ENCODE results near the gene PKMYT1.
"Not testable (repeated sequence)": the region's sequence is repeated elsewhere in the genome, so short reads cannot be mapped to it uniquely, and the experiment has no call there.

PKMYT1 gene

DNA sequence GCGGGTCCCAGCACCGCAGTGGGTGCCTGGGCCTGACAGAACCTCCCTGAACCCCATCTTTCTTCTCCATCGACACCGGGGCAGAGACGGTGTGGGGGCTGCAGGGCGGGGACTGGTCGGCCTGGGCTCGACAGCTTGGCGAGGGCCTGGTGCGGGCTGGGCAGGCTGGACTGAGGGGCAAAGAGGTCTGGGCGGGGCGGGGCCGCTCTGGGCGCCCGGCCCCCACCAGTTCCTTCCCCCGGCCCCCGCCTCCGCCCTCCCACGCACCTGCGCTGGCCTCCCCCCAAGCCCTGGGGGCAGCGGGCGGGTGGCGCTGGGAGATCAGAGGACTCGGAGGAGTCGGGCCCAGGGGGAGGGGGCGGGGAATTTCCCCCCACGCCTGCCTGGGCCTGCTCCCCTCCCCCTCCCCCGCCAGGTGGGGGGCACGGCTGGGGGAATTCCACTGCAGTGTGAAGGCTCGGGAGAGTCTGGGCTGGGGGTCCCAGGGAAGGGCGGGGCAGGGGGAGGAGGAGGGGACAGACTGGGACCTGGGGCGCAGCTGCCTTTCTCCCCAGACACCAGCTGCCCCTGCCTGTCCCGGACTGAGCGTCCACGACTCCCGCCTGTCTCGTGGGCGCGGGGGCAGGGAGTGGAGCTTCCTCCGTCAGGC, 17.0 kb downstream of the PKMYT1 start:
- no peak for DNase-seq

DNA sequence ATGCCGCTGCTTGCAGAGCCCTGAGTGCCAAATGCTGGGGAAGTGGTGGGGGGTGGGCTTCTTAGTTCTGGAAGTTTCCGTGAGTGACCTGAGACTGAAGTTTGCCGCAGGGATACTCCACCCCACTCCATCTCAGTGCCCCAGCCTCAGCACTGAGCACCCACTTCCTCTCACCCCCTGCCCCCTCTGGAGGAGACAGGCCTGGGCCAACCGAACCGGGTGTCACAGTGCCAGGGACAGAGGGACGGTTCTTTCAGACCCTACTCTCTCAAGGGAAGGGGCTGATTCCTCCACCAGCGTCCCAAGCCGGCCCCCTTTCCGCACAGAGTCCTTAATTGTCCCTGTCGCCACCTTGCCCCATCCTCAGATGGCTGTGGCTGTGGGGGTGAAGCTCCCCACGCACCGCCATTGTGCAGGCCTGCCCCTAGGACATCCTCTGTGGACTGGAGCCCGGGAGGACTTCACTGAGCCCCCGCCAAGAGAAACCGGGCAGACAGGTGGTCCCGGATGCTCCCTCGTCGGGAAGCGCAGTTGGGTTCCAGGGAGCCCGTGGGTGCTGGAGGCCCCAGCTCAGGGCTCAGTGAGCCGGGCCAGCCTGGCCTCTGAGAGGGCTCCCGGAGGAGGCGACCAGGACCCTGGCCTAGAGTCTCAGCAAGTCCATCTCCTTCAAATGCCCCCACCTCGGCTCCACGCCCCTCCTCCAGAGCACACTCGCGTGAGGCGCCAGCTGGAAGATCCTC, 17.7 kb downstream of the PKMYT1 start:
- no peak for DNase-seq

DNA sequence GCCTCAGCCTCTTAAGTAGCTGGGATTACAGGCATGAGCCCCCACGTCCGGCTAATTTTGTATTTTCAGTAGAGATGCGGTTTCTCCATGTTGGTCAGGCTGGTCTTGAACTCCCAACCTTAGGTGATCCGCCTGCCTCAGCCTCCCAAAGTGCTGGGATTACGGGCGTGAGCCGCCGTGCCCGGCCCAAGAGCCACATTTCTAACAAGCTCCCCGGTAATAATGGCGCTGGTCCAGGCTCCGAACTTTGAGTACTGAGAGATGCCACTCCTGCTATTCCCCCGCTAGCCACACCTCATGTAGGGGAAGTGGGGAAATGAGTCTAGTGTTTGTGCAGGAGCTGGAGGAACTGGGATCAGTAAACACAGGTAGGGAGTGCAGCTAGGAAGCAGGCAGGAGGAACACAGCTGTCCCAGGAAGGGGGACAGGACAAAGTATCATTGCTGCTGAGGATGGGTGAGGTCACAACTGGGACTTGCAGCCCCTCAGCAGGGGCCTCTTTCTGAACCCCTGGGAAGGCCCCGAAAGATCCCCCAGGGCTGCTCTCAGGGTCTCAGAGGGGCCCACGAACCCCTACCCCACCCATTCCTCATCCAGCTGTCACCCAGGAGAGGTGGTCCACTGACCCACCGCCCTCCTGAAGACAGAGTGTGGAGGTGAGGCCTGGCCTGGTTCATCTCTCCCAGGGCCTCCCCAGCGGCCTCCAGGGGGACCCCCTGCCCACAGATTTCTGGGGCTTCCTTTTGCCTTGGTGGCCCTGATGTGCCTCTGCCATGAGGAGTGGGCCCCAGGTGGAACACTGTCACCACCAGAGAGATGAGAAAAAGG, 19.8 kb downstream of the PKMYT1 start:
- no peak for DNase-seq

DNA sequence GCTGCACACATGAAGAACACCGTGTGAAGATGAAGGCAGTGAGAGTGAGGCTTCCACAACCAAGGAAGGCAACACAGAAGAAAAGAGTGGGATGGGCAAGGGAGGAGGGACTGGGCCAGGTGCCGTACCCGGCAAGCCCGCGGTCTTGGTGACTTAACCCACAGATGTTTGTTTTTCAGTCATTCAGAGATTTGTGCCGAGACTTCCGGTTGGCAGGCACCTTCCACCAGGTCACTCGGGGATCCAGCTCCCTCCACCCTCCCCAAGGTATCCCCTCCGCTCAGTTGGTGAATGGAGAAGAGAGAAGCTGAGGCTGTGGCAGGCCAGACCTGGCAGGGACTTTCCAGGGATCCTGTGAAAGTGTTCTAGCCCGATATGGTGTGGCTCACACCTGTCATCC, 21.0 kb downstream of the PKMYT1 start:
- no peak for DNase-seq

DNA sequence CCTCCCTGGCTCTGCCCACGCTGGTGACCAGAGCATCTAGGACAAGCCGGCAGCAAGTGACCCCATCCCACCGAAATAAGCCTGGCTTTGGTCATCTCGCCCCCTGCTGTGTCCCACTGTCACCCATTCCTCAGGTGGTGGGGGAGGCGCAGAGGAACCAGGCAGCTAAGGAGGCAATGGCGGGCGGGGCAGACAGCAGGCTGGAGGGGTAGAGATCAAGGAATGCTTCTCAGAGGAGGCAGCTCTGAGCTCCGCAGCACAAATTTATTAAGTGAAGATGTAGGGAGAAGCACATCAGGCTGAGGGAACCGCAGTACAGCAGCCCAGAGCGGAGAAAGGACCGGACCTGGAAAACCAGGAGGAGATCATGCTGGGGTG, 23.7 kb downstream of the PKMYT1 start:
- no peak for DNase-seq

DNA sequence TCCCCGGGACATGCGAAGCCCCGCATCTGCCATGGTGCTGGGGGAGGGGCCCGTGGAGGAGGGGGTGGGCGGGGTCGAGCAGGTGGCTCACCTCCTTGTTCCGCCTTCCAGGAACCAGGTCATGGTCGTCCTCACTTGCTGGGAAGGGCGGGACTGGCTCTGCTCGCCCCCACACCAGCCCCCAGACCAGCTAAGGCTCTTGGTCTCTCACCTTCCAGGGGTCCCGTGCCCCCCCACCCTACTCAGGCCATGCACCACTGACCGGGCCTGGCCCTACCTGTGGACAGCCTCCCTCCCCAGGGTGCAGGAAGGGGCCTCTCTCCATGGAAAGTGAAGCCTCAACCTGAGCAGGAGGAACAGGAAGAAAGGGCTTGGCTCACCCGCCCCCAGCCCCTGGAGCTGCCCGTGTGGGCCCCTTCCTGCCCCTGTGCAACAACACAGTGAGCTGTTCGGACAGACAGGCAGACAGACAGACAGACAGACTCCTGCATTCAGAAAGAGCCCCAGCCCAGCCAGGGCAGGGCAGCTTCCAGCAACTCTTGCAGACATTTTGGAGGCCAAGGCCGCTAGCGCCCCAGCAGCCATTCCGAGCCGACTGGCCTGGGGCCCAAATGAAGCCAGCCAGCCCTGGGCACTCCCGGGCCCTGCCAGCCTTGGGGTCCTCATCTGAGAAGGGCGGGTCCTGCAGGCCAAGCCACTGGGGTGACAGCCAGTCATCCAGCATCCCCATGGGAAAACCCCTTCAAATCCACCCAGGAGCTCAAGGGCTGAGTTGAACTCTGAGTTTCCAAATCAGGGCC, 24.3 kb downstream of the PKMYT1 start:
- DNase-seq, result no peak

DNA sequence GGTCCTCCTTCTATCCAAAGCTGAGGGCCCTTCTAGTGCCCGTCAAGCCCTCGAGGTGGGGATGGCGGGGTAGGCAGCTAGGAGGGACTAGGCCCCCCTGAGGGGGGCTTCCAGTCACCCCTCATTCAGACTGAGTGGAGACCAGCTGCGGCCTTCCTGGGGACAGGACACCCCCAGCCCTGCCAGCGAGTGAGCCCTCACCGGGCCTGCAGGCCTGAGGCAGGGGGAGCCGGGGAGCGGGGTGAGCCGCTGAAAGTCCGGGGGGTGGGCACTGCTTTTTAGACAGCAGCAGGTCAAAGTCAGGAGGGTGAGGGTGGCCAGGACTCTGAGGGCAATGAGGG, 24.8 kb downstream of the PKMYT1 start:
- no peak for DNase-seq

DNA sequence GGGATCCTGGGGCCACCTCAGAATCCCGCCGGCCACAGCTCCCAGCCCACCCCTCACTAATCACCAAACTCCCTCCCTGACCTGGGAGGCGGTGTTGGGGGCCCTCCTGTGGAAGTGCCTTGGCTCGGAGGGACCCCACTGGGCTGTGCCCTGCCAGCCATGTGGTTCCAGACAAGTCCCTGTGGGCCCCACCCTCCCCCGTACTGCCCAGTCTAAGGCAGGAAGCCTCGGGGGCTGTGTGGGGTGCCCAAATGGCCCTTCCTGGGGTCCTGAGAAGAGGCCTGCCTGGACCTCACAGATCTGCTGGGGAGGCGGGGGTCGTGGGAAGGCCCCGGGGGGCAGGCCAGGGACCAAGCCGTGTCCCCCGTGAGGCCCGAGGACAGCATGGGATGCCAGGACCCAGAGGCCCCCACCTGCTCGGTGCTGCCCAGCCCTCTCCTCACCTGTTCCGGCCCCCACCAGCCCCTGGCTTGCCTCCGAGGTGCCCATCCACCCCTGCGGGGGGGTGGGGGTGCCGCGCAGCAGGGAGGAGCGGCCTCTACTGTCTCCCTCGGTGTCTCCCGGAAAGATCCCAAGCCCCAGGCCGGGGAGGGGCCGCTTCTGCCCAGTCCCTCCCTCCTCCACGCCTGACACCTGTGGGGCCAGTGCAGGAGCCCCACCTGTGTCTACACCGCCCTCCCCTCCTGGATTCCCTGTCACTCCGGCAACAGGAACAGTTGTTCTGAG, 25.4 kb downstream of the PKMYT1 start:
- no peak for DNase-seq

DNA sequence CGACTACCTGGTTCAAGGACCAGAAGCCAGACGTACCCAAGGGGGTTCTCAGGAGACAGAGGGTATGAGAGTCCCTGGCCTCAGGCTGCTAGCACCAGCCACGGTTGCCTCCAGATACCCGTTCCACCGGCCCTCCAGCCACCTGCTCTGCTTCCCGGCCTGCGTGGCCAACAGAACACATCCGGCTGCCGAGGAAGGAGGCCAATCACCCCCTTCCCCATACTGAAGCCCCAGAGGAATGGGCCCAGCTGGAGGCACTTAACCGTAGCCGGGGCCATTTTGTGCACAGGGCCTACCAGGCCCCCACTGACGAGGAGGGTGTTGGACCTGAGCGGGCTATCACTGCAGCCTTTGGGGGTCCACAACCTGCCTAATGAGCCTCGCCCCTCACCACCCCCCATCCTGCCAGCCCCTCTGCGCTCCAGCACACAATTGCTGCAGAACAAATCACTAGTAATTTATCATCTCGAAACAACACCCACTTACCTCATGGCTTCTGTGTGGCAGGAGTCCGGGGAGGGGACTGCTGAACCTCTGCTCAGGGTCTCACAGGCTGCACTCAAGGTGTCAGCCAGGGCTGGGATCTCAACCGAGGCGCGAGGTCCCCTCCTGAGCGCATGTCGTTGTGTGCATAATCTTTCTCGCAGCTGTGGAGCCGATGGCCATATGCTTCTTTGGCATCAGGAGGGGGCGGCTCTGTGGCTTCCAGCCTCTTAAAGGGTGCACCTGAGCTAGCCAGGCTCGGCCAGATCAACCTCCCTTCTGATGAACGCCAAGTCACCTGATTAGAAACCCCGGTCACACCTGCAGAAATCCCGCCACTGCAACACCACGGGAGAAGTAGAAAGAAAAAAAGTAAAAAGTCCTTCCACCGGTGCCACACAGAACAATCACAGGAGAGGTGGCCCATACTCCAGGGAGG, 26.3 kb downstream of the PKMYT1 start:
- no peak for DNase-seq

DNA sequence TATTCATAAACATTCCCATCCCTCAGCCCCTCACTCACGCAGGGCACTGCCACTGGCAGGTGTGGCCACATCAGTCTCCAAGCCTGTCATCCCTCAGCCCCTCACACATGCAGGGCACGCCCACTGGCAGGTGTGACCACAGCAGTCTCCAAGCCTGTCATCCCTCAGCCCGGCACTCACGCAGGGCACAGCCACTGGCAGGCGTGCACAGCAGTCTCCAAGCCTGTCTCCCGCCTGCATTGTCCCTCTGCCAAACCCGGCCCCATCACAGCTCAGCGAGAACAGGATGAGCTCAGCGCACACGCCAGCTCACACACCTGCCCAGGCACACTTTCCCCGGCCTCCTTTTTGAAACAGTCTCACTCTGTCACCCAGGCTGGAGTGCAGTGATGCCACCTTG, 27.6 kb downstream of the PKMYT1 start:
- no peak for DNase-seq

DNA sequence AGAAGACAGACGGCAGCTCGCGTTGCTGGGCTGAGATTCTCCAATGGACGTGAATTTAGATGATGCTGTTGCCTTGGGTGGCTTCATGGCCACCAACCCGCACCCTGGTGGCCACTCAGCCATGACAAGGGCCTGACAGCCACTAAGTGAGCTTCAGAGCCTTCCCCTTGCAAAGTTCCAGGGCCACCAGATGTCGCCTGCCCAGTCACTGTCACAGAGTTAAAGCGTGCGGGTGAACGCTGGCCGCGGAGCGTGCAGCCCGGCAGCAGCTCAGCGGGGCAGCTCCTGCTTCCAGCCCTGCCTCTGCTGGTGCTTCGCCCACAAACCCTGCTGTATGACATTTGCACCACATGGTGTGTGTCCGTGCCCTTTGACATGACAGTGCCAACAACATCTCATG, 29.5 kb downstream of the PKMYT1 start:
- DNase-seq, result no peak

DNA sequence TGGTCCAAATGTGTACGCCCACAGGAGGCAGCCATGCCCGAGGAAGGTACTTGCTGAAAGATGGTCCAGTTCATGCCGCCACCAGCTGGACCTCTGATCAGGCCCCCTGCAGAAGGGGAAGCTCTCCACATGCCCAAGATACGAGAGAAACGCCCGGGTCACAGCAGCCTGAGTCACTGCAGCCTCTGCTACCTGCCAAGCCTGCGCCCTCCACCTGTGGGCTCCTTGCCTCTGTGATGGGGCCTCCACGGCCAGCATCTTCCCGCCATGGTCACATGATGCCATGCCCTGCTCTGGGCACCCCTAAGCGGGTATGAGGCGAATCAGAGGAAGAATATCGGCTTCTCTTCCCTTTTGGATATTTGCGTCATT, 29.9 kb downstream of the PKMYT1 start:
- no peak for DNase-seq

DNA sequence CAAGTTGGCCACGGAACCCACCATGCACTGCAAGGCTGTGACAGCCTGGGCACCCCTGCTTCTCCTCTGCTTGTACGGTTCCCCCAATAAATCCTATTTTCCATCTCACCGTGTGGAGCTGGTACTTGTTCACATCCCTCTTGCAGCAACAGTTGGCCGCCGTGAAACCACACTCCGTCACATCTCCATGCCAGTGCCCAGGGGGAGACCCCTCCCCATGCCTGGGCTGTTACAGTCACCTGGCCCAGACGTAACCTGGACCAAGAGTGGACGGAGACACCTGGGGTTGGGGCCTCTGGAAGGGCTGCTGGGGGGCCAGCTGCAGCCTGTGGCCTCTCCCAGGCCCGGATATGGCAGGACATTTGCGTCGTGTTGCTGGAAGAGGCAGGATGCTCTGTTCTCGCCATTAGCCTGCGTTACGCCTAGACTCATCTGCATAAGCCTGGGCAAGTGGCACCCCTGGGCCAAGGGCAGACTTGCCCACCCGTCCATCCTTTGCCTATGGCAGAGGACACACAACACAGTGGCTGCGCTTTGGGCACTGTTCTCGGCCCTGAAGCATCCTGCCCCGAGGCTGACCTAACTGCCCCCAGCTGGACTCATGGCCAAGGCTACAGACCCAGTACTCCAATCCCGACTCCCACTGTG, 30.4 kb downstream of the PKMYT1 start:
- no peak for DNase-seq

DNA sequence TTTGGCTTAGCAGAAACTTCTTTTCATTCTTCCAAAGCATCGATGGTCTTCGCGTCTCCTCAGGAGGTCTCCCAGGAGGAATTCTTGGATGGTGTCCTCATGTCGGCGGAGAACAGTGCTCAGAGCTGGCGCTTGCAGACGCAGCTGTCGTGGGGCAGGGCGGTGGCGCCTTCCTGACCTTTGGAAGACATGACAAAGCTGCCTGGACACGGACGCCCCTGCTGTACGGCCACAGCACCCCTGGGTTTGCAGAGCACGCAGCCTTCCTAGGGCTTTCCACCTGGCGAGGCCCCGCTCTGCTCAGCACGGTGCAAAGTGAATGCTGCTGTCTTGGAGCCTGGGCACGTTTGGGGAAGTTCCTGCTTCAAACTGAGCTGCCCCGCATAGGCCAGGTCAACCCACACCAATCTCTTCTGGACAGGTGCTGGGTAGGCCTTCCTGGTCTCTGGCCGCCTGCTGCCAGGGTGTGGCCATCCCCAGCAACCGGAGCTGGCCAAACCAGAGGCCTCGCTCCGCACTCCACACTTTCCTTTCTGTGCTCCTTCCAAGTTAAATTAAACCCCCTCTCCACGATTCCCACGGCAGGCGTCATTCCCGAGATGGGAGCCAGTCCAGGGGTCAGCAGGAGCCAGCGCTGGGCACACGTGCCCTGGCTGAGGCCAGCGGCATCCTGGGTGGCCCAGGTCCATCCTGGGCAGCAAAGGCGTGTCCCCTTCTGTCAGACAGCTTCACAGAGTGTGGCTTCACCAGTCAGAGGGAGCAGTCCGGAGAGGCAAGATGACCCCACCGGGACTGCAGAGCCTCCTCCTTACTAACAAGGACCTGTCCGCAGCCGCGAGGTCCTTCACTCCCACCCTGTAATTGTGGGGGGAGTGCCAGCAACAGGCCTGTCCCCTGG, 31.2 kb downstream of the PKMYT1 start:
- DNase-seq, result no peak

DNA sequence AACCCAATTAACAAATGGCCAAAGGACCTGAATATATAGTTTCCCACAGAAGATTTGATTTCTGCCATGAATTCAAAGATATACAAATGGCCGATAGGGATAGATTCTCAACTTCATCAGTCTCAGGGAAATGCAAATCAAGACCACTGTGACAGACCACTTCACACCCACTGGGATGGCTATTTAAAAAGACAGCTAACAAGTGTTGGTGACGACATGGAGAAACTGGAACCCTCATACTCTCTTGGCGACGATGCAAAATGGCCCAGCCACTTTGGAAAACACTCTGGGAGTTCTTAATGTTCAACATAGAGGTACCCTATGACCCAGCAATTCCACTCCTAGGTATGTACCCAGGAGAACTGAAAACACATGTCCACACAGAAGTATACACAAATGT, 33.6 kb downstream of the PKMYT1 start:
- DNase-seq, result no peak

DNA sequence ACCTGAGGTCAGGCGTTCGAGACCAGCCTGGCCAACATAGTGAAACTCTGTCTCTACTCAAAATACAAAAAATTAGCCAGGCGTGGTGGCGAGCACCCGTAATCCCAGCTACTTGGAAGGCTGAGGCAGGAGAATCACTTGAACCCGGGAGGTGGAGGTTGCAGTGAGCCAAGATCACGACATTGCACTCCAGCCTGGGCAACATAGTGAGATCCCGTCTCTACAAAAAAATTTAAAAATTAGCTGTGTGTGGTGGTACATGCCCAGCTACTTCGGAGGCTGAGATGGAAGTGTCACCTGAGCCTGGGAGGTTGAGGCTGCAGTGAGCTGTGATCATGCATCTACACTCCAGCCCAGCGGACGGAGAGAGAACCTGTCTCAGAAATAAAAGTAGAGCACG, 36.5 kb downstream of the PKMYT1 start:
- not testable (repeated sequence) for DNase-seq

DNA sequence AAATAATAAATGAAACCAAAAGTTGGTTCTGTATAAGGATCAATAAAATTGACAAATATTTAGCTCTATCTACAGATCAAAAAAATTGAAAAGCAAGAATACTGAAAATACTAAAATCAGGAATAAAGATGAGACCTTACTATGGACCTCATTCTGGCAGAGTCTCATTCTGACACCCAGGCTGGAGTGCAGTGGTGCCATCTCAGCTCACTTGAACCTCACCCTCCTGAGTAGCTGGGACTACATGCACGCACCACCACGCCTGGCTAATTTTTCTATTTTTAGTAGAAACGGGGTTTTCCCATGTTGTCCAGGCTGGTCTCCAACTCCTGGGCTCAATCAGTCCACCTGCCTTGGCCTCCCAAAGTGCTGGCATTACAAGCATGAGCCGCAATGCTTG, 38.2 kb downstream of the PKMYT1 start:
- DNase-seq, result no peak

DNA sequence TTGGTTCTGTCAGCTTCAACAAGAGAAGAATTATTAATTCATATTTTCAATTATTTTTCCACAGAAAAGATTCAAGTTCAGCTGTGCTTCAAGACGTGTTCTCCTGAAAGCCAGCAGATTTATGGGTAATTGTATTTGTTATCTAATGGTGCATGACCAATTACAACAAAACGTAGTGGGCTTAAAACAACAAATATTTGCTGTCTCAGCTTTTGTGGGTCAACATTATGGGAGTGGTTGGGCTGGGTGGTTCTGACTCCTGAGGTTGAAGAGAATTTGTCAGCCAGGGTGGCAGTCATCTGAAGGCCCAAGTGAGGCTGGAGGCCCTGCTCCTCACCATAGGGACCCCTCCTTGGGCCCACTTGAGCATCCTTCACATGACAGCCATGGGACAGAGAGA, 40.3 kb downstream of the PKMYT1 start:
- DNase-seq, result no peak
